ENCODE measurements around the gene REG4.

- TF ChIP-seq, protein P1, sequence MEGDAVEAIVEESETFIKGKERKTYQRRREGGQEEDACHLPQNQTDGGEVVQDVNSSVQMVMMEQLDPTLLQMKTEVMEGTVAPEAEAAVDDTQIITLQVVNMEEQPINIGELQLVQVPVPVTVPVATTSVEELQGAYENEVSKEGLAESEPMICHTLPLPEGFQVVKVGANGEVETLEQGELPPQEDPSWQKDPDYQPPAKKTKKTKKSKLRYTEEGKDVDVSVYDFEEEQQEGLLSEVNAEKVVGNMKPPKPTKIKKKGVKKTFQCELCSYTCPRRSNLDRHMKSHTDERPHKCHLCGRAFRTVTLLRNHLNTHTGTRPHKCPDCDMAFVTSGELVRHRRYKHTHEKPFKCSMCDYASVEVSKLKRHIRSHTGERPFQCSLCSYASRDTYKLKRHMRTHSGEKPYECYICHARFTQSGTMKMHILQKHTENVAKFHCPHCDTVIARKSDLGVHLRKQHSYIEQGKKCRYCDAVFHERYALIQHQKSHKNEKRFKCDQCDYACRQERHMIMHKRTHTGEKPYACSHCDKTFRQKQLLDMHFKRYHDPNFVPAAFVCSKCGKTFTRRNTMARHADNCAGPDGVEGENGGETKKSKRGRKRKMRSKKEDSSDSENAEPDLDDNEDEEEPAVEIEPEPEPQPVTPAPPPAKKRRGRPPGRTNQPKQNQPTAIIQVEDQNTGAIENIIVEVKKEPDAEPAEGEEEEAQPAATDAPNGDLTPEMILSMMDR (IDR thresholded peaks at IDR 0.05; ENCODE audit: low read depth, low read length), result no peak
- TF ChIP-seq POLR2A (IDR thresholded peaks at IDR 0.05; ENCODE audit: extremely low read depth, insufficient read length), result no peak
- TF ChIP-seq MAX (IDR thresholded peaks at IDR 0.05; ENCODE audit: low read depth, low read length), result no peak
- no peak for TF ChIP-seq MYC (IDR thresholded peaks at IDR 0.05; ENCODE audit: low read depth, low read length)
Measured at GRCh38 chr1:119768778-119769177, 42.5 kb downstream of the REG4 start, which contains the start of gene HMGCS2.

Data from NB4 (cell line).